B cell (primary cell): Measurements from ENCODE around the gene FTSJ3. TPM values are rescaled to one million over a fixed set of nuclear protein-coding genes. Genes with fewer than 3 reads are reported as not detected.

Source experiments
- ATAC-seq: fragments of 200-7000 bp; cut with Tn5 transposase; one replicate; pipeline ENCODE4 v1.10.0; 2021; ENCODE audit warnings: low read depth, mild to moderate bottlenecking, moderate number of reproducible peaks, moderate library complexity
- CTCF ChIA-PET: fragments of 350-600 bp; sonication (Branson Sonifier 250); formaldehyde crosslinking; loops from one replicate; lab custom pipeline; 2021; ENCODE audit warnings: antibody characterized with exemption, inconsistent platforms; lab: Charles Lee
- POLR2A ChIA-PET: fragments of 350-600 bp; sonication (Branson Sonifier 250); formaldehyde crosslinking; loops from one replicate; lab custom pipeline; 2021; ENCODE audit warnings: antibody characterized with exemption; lab: Charles Lee
- DNase-seq: peaks from one replicate; pipeline ENCODE4 v3.0.0; 2013
- H2AFZ ChIP-seq: 2 replicates; pipeline ENCODE4 v1.6.1; 2012; ENCODE audit warnings: mild to moderate bottlenecking, low read depth, low read length; ENCODE audit not compliant: insufficient read depth, poor library complexity, severe bottlenecking
- H3K27ac ChIP-seq, 2 donors: 1 replicate in 1 of 2; 2 replicates in 1 of 2; pipeline ENCODE4 v1.5.1; 2012 to 2013; ENCODE audit warnings: low read length in 2 of 2, mild to moderate bottlenecking in 2 of 2, moderate library complexity in 1 of 2
- H3K27me3 ChIP-seq, 4 experiments: fragments of 200-600 bp in 1 of 4; sonication (generic) in 1 of 4; replicated peaks in 1 of 4; 1 replicate in 2 of 4; 2 replicates in 2 of 4; pipeline versions ENCODE4 v1.6.1 to v1.7.0; 2013 to 2016; ENCODE audit warnings: low read length in 3 of 4, mild to moderate bottlenecking in 2 of 4, mixed read lengths in 1 of 4, moderate library complexity in 1 of 4; ENCODE audit not compliant: insufficient read depth in 4 of 4, control insufficient read depth in 3 of 4; ENCODE audit errors: control extremely low read depth in 1 of 4
- H3K36me3 ChIP-seq, 2 experiments: replicated peaks in 1 of 2; 1 replicate in 1 of 2; 2 replicates in 1 of 2; pipeline versions ENCODE4 v1.6.1 to v1.7.1; 2013; ENCODE audit warnings: low read length in 1 of 2; ENCODE audit not compliant: insufficient read depth in 2 of 2, control insufficient read depth in 1 of 2; ENCODE audit errors: control extremely low read depth in 1 of 2, extremely low read depth in 1 of 2
- H3K4me1 ChIP-seq, 2 donors: fragments of 200-600 bp in 1 of 2; sonication (generic) in 1 of 2; 1 replicate in 1 of 2; 2 replicates in 1 of 2; pipeline versions ENCODE4 v1.5.1 to v1.6.1; 2013 to 2017; ENCODE audit warnings: low read length in 2 of 2; ENCODE audit not compliant: control insufficient read depth in 2 of 2, insufficient read depth in 2 of 2
- H3K4me2 ChIP-seq: replicated peaks from 2 replicates; pipeline ENCODE3; 2012; ENCODE audit warnings: mild to moderate bottlenecking, low read depth, low read length; ENCODE audit not compliant: poor library complexity, severe bottlenecking
- H3K4me3 ChIP-seq, 5 experiments: fragments of 200-600 bp in 1 of 5; sonication (generic) in 1 of 5; 1 replicate in 3 of 5; 2 replicates in 2 of 5; pipeline versions ENCODE4 v1.5.1 to v1.7.0; 2011 to 2016; ENCODE audit warnings: low read length in 4 of 5, mild to moderate bottlenecking in 4 of 5, low read depth in 2 of 5, control low read depth in 1 of 5, moderate library complexity in 1 of 5; ENCODE audit not compliant: insufficient read depth in 1 of 5; ENCODE audit errors: control extremely low read depth in 1 of 5, extremely low read depth in 1 of 5
- H3K79me2 ChIP-seq: fragments of 200-600 bp; sonication (generic); one replicate; pipeline ENCODE4 v1.6.0; 2016; ENCODE audit warnings: low read length; ENCODE audit not compliant: control insufficient read depth, insufficient read depth
- H3K9ac ChIP-seq: fragments of 200-600 bp; sonication (generic); 2 replicates; pipeline ENCODE4 v1.6.1; 2017; ENCODE audit warnings: mild to moderate bottlenecking, low read length, moderate library complexity
- H3K9me3 ChIP-seq, 3 donors: one replicate each; pipeline versions ENCODE4 v1.6.1 to v1.7.1; 2013; ENCODE audit warnings: low read length in 2 of 3; ENCODE audit not compliant: control insufficient read depth in 2 of 3, insufficient read depth in 1 of 3; ENCODE audit errors: control extremely low read depth in 1 of 3
- H4K20me1 ChIP-seq: 2 replicates; pipeline ENCODE4 v1.6.0; 2012; ENCODE audit warnings: mild to moderate bottlenecking, low read length; ENCODE audit not compliant: insufficient read depth, control insufficient read depth, poor library complexity, severe bottlenecking
- H3K27ac Mint-ChIP-seq: one replicate; pipeline ENCODE4 v1.8.0; 2021; ENCODE audit warnings: mixed read lengths
- H3K27me3 Mint-ChIP-seq: one replicate; pipeline ENCODE4 v1.8.0; 2021; ENCODE audit warnings: mixed read lengths
- H3K4me1 Mint-ChIP-seq: one replicate; pipeline ENCODE4 v1.8.0; 2021; ENCODE audit warnings: mixed read lengths
- H3K4me3 Mint-ChIP-seq: one replicate; pipeline ENCODE4 v1.8.0; 2021; ENCODE audit warnings: mixed read lengths
- H3K9me3 Mint-ChIP-seq: one replicate; pipeline ENCODE4 v1.8.0; 2022; ENCODE audit warnings: mixed read lengths; ENCODE audit not compliant: insufficient read depth
- CTCF ChIP-seq: fragments of 200-600 bp; IDR thresholded peaks from one replicate; pipeline ENCODE4 v1.8.0; 2022; ENCODE audit warnings: antibody characterized with exemption, mild to moderate bottlenecking
- EZH2 ChIP-seq: IDR thresholded peaks from 2 replicates; pipeline ENCODE4 v1.6.1; 2012; ENCODE audit warnings: borderline replicate concordance, low read depth, mild to moderate bottlenecking, moderate library complexity, low read length; ENCODE audit not compliant: insufficient read depth, poor library complexity, severe bottlenecking
- WGBS: methylation state at CpG from one replicate; pipeline ENCODE4 v1.1.5; 2013; ENCODE audit warnings: missing lambda C conversion rate; ENCODE audit not compliant: insufficient coverage; 5-methylcytosine and 5-hydroxymethylcytosine counted together
- intact Hi-C: fragments of 100-400 bp; cut with micrococcal nuclease; formaldehyde crosslinking; loops from one replicate; pipeline ENCODE4 v1.10.0; 2022
- polyA plus RNA-seq: library from polyadenylated mRNA; depleted of rRNA; stranded (reverse); fragments of >200 nt; gene quantifications from 2 replicates; pipeline ENCODE4 v1.2.3, GENCODE V29; 2012
- total RNA-seq, 2 donors: library from RNA; stranded (reverse); fragments of 120-200 nt in 1 of 2; gene quantifications; 1 replicate in 1 of 2; 2 replicates in 1 of 2; pipeline versions ENCODE4 v1.2.3 to v1.2.4, GENCODE V29; 2013 to 2022

FTSJ3 gene
- total and polyA plus RNA-seq, 2 donors (not counting 1 experiment from before 2014, with no cell fraction given): 26.5 to 75.9 TPM

- Histone ChIP-seq H3K4me2 (no peak overlapping the region), H2AFZ (no peak overlapping the region), H3K4me3 (no peak overlapping the region), H3K9ac (no peak overlapping the region), H3K4me1 (peaks cover 5 to 11% of the 10 kb centered on the region in 2 donors), H3K79me2 (no peaks in the 10 kb centered on the region), H4K20me1 (no peaks in the 10 kb centered on the region), H3K9me3 (peaks cover 0 to 15% (median 0%) of the 10 kb centered on the region in 3 donors), H3K27me3 (no peaks in the 10 kb centered on the region), H3K27ac (no peak overlapping the region), H3K36me3 (no peaks in the 10 kb centered on the region)
- ChIA-PET CTCF (no interaction called here), POLR2A (no interaction called here)
- Mint-ChIP-seq H3K27ac (no peak overlapping the region), H3K9me3 (peaks cover 3% of the 10 kb centered on the region), H3K4me3 (no peak overlapping the region), H3K27me3 (no peaks in the 10 kb centered on the region), H3K4me1 (peaks cover 11% of the 10 kb centered on the region)
- DNase-seq (no peak), ATAC-seq (no peak)
- intact Hi-C loops: no loop called here
- no CpG with 5 or more reads among the region's 2 CpGs for WGBS
- TF ChIP-seq CTCF (no peak), EZH2 (no peak)
Observed at GRCh38 chr17:63853260-63853659, 25.8 kb upstream of the FTSJ3 start.

DNA sequence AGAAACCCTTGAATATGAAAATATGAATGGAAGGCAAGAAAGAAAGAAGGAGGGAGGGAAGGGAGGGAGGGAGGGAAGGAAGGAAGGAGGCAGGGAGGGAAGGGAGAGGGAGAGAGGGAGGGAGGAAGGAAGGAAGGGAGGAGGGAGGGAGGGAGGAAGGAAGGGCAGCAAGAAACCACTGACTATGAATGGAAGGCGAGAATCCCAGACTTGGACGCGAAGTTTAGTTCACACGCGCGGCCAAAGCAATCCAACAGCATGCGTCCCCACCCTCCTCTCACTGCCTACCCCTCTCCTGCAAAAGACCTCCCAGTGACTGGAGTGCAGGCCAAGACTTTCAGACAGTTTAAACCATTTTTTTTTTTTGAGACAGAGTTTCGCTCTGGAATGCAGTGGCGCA lies 22.9 kb upstream of the FTSJ3 start:
- no peaks in the 10 kb centered on the region for H3K27me3 ChIP-seq
- peaks cover 16% of the 10 kb centered on the region for H3K4me1 Mint-ChIP-seq
- H3K27ac ChIP-seq: no peak overlapping the region
- H3K79me2 ChIP-seq: no peaks in the 10 kb centered on the region
- intact Hi-C loops: no loop called here
- no peaks in the 10 kb centered on the region for H3K36me3 ChIP-seq
- no peaks in the 10 kb centered on the region for H4K20me1 ChIP-seq
- no peak for DNase-seq
- TF ChIP-seq EZH2 (no peak), CTCF (no peak)
- 90% methylated on average over 4 of the region's 9 CpGs for WGBS
- POLR2A ChIA-PET: no interaction called here
- H3K4me2 ChIP-seq: no peak overlapping the region
- peaks cover 3% of the 10 kb centered on the region for H3K9me3 Mint-ChIP-seq
- no peak for ATAC-seq
- CTCF ChIA-PET: interaction anchor here (1.2 kb wide), 1 partner anchor 10 kb away, joined by 6 read pairs; no protein-coding TSS in a partner anchor
- H3K9me3 ChIP-seq: peaks cover 0 to 16% (median 0%) of the 10 kb centered on the region in 3 donors
- no peak overlapping the region for H3K9ac ChIP-seq
- H3K27me3 Mint-ChIP-seq: no peaks in the 10 kb centered on the region
- no peak overlapping the region for H3K27ac Mint-ChIP-seq
- H3K4me1 ChIP-seq: peaks cover 7 to 14% of the 10 kb centered on the region in 2 donors
- H3K4me3 ChIP-seq: no peak overlapping the region
- H2AFZ ChIP-seq: no peak overlapping the region
- no peak overlapping the region for H3K4me3 Mint-ChIP-seq
